ENCODE measurements around the gene CD300LG. TPM values are rescaled to one million over a fixed set of nuclear protein-coding genes. Genes with fewer than 3 reads are reported as not detected.

Gene CD300LG
- total RNA-seq, 1 donor from 2014 or later: 5.4 TPM

DNA sequence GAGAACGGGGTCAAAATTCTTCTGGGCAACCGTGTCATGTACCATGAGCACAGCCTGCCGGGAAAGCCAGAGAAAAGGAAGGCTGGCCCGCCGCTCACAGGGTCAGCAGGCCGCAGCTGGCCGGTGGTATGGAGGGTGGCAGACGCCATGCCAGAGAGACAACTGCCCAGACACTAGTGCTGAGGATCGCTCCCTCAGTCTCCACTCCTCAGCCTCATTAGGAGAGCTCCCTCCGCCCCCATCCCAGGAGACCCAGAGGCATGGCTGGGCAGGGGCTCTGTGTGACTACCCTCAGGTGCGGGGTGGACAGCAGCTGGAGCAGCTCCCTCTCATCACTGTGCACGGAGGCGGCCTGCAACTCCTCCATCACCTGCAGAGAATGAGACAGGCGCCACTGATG lies 17.2 kb upstream of the CD300LG start:
- peaks cover 25% of the 10 kb centered on the region for H3K4me1 Mint-ChIP-seq (ENCODE audit: unreplicated experiment)
- DNase-seq (ENCODE audit: low spot score): no peak
- H3K4me3 Mint-ChIP-seq (ENCODE audit: unreplicated experiment): no peak overlapping the region
- peaks cover 12% of the 10 kb centered on the region for H3K9me3 Mint-ChIP-seq (ENCODE audit: unreplicated experiment)
- H3K27ac Mint-ChIP-seq (ENCODE audit: unreplicated experiment): no peak overlapping the region
- TF ChIP-seq, protein P1, sequence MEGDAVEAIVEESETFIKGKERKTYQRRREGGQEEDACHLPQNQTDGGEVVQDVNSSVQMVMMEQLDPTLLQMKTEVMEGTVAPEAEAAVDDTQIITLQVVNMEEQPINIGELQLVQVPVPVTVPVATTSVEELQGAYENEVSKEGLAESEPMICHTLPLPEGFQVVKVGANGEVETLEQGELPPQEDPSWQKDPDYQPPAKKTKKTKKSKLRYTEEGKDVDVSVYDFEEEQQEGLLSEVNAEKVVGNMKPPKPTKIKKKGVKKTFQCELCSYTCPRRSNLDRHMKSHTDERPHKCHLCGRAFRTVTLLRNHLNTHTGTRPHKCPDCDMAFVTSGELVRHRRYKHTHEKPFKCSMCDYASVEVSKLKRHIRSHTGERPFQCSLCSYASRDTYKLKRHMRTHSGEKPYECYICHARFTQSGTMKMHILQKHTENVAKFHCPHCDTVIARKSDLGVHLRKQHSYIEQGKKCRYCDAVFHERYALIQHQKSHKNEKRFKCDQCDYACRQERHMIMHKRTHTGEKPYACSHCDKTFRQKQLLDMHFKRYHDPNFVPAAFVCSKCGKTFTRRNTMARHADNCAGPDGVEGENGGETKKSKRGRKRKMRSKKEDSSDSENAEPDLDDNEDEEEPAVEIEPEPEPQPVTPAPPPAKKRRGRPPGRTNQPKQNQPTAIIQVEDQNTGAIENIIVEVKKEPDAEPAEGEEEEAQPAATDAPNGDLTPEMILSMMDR (IDR thresholded peaks at IDR 0.05; ENCODE audit: unreplicated experiment): no peak
- H3K27me3 Mint-ChIP-seq (ENCODE audit: unreplicated experiment): peaks cover 9% of the 10 kb centered on the region
- peaks cover 4% of the 10 kb centered on the region for H3K36me3 Mint-ChIP-seq (ENCODE audit: low read depth, unreplicated experiment)

DNA sequence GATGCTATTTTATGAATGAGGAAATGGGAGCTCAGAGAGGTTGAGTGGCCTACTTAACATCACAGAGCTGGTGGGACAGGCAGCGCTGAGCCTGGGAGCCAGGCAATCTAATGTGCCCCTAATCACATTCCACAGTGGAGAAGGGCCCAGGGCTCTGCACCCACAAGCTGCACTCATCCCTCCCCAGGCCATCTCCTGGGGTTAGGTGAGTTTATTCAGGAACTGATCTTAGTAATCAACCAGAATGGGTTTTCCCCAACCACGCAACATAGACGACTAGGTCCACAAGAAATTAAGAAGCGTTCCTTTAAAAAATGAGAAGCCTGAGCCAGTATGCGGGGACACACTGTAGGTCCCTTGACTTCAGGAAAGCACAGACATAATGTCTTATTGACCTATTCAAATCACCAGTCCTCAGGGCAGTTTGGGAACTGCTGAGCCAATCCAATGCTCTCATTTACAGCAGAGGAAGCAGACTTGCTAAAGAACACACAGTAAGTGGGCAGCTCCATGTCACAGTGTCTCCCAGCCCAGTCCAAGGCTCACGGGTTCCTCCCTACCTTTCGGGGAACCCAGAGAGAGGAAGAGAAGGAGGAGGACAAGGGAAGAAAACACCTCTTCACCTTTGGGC lies 16.4 kb upstream of the CD300LG start:
- H3K4me1 Mint-ChIP-seq (ENCODE audit: unreplicated experiment): peaks cover 25% of the 10 kb centered on the region
- peaks cover 12% of the 10 kb centered on the region for H3K9me3 Mint-ChIP-seq (ENCODE audit: unreplicated experiment)
- H3K27me3 Mint-ChIP-seq (ENCODE audit: unreplicated experiment): peaks cover 9% of the 10 kb centered on the region
- no peak overlapping the region for H3K27ac Mint-ChIP-seq (ENCODE audit: unreplicated experiment)
- peaks cover 4% of the 10 kb centered on the region for H3K36me3 Mint-ChIP-seq (ENCODE audit: low read depth, unreplicated experiment)
- no peak for DNase-seq (ENCODE audit: low spot score)
- peak overlapping the region; percentile 63 for H3K4me3 Mint-ChIP-seq (ENCODE audit: unreplicated experiment)
- TF ChIP-seq, protein P1 (IDR thresholded peaks at IDR 0.05; ENCODE audit: unreplicated experiment): no peak

DNA sequence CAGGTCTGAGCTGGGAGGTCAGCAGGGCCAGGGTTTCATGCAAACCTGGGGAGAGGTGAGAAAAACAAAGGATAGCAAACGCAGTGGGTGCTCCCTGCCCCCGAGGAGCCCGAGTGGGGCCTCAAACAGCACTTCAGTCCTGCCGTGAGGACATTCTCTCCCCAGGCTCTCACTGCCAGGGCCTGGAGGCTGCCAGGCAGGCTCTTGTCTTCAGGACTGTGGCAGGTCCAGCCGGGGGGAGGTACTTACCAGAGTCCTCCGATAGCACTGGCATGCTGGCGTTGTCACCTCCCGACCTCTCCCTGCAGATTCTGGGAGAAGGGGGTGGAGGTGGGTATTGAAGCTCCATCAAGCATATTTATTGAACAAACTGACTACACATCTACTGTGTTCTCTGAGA lies 15.3 kb upstream of the CD300LG start:
- H3K36me3 Mint-ChIP-seq (ENCODE audit: low read depth, unreplicated experiment): peaks cover 4% of the 10 kb centered on the region
- TF ChIP-seq, protein P1 (IDR thresholded peaks at IDR 0.05; ENCODE audit: unreplicated experiment): no peak
- H3K4me1 Mint-ChIP-seq (ENCODE audit: unreplicated experiment): peaks cover 25% of the 10 kb centered on the region
- DNase-seq (ENCODE audit: low spot score): no peak
- H3K27me3 Mint-ChIP-seq (ENCODE audit: unreplicated experiment): peaks cover 9% of the 10 kb centered on the region
- peaks cover 12% of the 10 kb centered on the region for H3K9me3 Mint-ChIP-seq (ENCODE audit: unreplicated experiment)
- H3K27ac Mint-ChIP-seq (ENCODE audit: unreplicated experiment): no peak overlapping the region
- peak overlapping the region; percentile 86 for H3K4me3 Mint-ChIP-seq (ENCODE audit: unreplicated experiment)

DNA sequence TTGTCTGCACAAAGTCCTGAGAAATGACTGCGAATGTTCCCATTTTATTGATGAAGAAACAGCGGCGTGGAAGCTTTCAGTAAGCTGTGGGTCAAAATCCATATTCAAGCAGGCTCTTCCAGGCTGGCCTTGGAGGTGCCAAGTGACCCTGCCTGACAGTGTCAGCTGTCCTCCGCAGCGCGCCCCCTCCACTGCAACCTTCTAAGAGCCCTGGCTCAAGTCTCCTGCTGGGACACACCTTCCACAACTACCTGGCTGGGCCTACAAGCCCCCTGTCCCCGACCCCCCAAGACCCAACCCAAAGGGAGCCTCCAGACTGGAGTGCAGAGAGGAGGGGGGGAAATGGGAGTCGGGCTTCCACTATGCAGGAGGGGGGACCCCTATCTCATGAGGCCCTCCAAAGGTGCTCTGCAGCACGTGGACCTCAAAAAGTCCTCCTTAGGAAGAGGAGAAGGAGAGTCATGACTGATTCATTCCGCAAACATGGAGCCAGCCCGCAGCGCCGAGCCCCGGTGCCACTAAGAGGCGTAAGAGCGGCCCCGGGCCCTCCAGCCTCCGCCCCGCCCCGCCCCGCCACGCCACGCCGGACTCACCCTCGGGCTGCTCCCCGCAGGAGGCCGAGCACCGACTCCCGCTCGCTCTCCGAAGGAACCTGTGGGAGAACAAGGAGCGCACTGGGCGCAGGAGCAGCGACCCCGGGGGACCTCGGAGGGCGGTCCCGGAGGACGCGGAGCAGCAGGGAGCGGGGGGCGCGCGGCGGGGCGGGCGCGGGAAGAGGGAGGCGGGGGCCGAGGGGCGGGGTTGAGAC lies 14.6 kb upstream of the CD300LG start:
- Mint-ChIP-seq H3K4me1 (ENCODE audit: unreplicated experiment) (peaks cover 25% of the 10 kb centered on the region), H3K27me3 (ENCODE audit: unreplicated experiment) (peaks cover 8% of the 10 kb centered on the region), H3K9me3 (ENCODE audit: unreplicated experiment) (peaks cover 12% of the 10 kb centered on the region), H3K27ac (ENCODE audit: unreplicated experiment) (no peak overlapping the region), H3K36me3 (ENCODE audit: low read depth, unreplicated experiment) (peaks cover 4% of the 10 kb centered on the region), H3K4me3 (ENCODE audit: unreplicated experiment) (peak overlapping the region; percentile 86)
- TF ChIP-seq, protein P1 (IDR thresholded peaks at IDR 0.05; ENCODE audit: unreplicated experiment): no peak
- DNase-seq (ENCODE audit: low spot score): peak; percentile 24

Measured in endothelial cell (in vitro differentiated cells).